Erythroblast (primary cell): ENCODE data around the gene GBGT1.

ENCODE experiments used
- GATA1 ChIP-seq: IDR thresholded peaks from 2 replicates; pipeline ENCODE4 v1.6.1; 2011; ENCODE audit warnings: low read depth, mild to moderate bottlenecking, control low read depth, low read length, moderate library complexity
- POLR2A ChIP-seq: IDR thresholded peaks from 2 replicates; pipeline ENCODE4 v1.6.1; 2011; ENCODE audit warnings: mild to moderate bottlenecking, low read length

DNA sequence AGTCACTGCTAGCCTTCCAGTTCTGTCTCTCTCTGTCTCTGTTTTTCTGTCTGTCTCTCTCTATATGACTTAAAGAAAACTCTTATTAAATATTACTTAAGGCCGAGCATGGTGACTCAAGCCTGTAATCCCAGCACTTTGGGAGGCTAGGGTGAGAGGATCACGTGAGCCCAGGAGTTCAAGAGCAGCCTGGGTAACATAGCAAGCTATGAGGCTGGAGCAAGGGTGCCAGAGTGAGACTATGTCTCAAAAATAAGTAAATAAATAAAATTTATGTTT is 1.7 kb upstream of the GBGT1 start:
- TF ChIP-seq POLR2A = no peak
- TF ChIP-seq GATA1 = no peak
